RWPE2 (cell line): Measurements from ENCODE around the gene MAPT.

Experiments
- ATAC-seq: fragments of 200-7000 bp; cut with Tn5 transposase; 3 replicates; pipeline ENCODE4 v1.9.1; 2021; ENCODE audit warnings: low read depth
- DNase-seq: peaks from one replicate; pipeline ENCODE4 v3.0.0-alpha.2; 2020; ENCODE audit warnings: low spot score
- H3K27ac ChIP-seq: fragments of 450-650 bp; 2 replicates; pipeline ENCODE4 v1.5.1; 2017; ENCODE audit warnings: mild to moderate bottlenecking; ENCODE audit not compliant: poor library complexity, severe bottlenecking
- H3K27me3 ChIP-seq: fragments of 250-450 bp; sonication (Bioruptor Pico); 2 replicates; pipeline ENCODE4 v1.5.1; 2021; ENCODE audit warnings: mild to moderate bottlenecking, moderate library complexity; ENCODE audit not compliant: insufficient read depth, poor library complexity, severe bottlenecking
- H3K36me3 ChIP-seq: fragments of 250-450 bp; sonication (Bioruptor Pico); 2 replicates; pipeline ENCODE4 v1.5.1; 2020; ENCODE audit warnings: low read depth, mild to moderate bottlenecking, moderate library complexity
- H3K4me1 ChIP-seq: fragments of 250-450 bp; sonication (Bioruptor Pico); 2 replicates; pipeline ENCODE4 v1.5.1; 2021; ENCODE audit warnings: mild to moderate bottlenecking, moderate library complexity; ENCODE audit not compliant: insufficient read depth, poor library complexity, severe bottlenecking
- H3K4me3 ChIP-seq: fragments of 250-450 bp; sonication (Bioruptor Pico); 2 replicates; pipeline ENCODE4 v1.5.1; 2021; ENCODE audit warnings: mild to moderate bottlenecking, moderate library complexity; ENCODE audit not compliant: severe bottlenecking
- H3K9me3 ChIP-seq: fragments of 250-450 bp; sonication (Bioruptor Pico); 2 replicates; pipeline ENCODE4 v1.5.1; 2021; ENCODE audit warnings: mild to moderate bottlenecking, moderate library complexity; ENCODE audit not compliant: severe bottlenecking
- TF ChIP-seq, protein P1 (sequence below): fragments of 450-650 bp; IDR thresholded peaks from one replicate; pipeline ENCODE4 v1.5.1; 2017; ENCODE audit warnings: mild to moderate bottlenecking, moderate library complexity; ENCODE audit not compliant: poor library complexity, severe bottlenecking

MAPT gene

DNA sequence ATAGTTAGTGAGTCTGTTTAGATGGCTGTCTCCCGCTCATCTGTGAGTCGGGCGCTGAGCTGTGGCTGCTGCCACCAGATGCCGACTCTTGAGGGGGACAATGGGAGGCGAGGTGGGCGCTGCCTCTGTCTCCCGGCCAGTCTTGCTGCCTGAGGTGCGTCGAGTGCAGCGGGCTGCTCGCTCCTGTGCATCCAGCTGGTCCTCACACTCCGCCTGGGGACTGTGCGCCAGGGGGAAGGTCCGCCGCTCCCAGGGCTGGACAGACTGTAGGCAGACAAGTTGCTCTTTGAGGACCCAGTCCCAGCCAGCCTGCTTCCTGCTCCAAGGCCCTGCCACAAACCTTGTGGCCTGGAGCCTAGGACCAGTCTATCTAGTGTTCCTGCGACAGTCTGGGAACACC lies 137.1 kb downstream of the MAPT start:
- Histone ChIP-seq H3K4me1 (no peaks in the 10 kb centered on the region), H3K36me3 (peaks cover 80% of the 10 kb centered on the region), H3K9me3 (no peaks in the 10 kb centered on the region), H3K4me3 (no peak overlapping the region), H3K27me3 (no peaks in the 10 kb centered on the region), H3K27ac (no peak overlapping the region)
- peak; percentile 53 for DNase-seq
- ATAC-seq, result no peak
- TF ChIP-seq, protein P1, sequence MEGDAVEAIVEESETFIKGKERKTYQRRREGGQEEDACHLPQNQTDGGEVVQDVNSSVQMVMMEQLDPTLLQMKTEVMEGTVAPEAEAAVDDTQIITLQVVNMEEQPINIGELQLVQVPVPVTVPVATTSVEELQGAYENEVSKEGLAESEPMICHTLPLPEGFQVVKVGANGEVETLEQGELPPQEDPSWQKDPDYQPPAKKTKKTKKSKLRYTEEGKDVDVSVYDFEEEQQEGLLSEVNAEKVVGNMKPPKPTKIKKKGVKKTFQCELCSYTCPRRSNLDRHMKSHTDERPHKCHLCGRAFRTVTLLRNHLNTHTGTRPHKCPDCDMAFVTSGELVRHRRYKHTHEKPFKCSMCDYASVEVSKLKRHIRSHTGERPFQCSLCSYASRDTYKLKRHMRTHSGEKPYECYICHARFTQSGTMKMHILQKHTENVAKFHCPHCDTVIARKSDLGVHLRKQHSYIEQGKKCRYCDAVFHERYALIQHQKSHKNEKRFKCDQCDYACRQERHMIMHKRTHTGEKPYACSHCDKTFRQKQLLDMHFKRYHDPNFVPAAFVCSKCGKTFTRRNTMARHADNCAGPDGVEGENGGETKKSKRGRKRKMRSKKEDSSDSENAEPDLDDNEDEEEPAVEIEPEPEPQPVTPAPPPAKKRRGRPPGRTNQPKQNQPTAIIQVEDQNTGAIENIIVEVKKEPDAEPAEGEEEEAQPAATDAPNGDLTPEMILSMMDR, result no peak

DNA sequence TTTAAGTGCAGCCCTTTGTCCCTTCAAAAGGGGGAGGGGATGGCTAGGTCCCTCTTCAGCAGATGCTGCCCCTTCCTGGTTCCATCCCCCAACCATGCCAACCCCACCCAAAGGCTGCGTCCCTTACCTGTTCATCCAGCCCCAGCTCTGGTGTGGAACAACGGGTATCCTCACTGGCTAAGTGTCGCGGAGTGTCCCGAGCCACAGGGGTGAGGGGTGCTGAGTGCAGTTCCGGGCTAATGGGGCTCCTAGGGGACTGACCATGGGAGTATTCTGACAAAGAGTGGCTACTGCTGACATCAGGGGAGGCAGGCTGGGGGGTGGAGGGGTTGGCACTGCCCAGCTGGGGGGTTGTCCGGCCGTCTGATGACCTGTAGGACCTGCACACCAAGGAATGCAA lies 137.6 kb downstream of the MAPT start:
- H3K27me3 ChIP-seq, result no peaks in the 10 kb centered on the region
- H3K36me3 ChIP-seq, result peaks cover 85% of the 10 kb centered on the region
- TF ChIP-seq, protein P1, result no peak
- H3K4me3 ChIP-seq, result no peak overlapping the region
- no peaks in the 10 kb centered on the region for H3K9me3 ChIP-seq
- no peak for ATAC-seq
- H3K4me1 ChIP-seq, result no peaks in the 10 kb centered on the region
- H3K27ac ChIP-seq, result no peak overlapping the region
- no peak for DNase-seq

DNA sequence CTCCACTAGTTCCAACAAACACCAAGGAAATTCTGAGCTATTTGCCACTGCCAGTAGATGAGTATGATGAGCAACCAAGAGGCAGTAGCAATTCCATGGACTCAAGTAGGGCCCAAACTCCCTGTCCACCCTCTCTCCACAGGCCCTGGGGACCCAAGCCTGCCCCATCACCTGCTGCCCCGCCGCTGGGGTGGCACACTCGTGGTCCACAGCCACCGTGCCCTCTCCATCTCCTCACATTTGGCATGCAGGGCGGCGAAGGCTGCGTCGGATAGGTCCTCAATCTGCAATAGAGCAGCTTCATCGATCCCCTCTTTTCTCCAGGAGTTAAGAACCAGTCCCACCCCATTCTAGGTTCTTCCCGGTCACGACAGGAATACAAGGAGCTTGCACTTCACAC lies 138.6 kb downstream of the MAPT start:
- no peaks in the 10 kb centered on the region for H3K9me3 ChIP-seq
- TF ChIP-seq, protein P1, result no peak
- DNase-seq (no peak), ATAC-seq (no peak)
- H3K27me3 ChIP-seq, result no peaks in the 10 kb centered on the region
- H3K4me1 ChIP-seq, result no peaks in the 10 kb centered on the region
- peaks cover 91% of the 10 kb centered on the region for H3K36me3 ChIP-seq
- no peak overlapping the region for H3K4me3 ChIP-seq
- H3K27ac ChIP-seq, result no peak overlapping the region

DNA sequence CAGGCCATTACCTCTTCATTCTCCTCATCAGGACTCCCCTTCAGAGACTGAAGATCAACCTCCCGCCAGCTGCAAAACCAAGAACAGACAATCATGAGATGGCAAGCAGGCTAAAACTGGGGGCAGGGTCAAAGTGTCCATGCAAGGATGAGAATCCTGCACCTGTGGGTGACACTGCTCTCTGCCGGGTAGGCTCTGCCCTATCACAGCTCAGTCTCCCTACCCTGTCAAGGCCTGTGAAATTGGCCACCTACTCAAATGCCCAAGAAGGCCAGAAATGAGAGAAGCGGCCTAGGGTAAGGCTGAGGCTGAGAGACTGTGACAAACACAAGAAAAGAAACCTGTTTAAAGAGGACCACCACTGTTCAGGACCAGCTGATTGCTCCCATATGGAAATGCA lies 139.0 kb downstream of the MAPT start:
- Histone ChIP-seq H3K4me1 (no peaks in the 10 kb centered on the region), H3K36me3 (peaks cover 92% of the 10 kb centered on the region), H3K27me3 (no peaks in the 10 kb centered on the region), H3K4me3 (no peak overlapping the region), H3K9me3 (no peaks in the 10 kb centered on the region), H3K27ac (no peak overlapping the region)
- DNase-seq (no peak), ATAC-seq (no peak)
- TF ChIP-seq, protein P1, result no peak

DNA sequence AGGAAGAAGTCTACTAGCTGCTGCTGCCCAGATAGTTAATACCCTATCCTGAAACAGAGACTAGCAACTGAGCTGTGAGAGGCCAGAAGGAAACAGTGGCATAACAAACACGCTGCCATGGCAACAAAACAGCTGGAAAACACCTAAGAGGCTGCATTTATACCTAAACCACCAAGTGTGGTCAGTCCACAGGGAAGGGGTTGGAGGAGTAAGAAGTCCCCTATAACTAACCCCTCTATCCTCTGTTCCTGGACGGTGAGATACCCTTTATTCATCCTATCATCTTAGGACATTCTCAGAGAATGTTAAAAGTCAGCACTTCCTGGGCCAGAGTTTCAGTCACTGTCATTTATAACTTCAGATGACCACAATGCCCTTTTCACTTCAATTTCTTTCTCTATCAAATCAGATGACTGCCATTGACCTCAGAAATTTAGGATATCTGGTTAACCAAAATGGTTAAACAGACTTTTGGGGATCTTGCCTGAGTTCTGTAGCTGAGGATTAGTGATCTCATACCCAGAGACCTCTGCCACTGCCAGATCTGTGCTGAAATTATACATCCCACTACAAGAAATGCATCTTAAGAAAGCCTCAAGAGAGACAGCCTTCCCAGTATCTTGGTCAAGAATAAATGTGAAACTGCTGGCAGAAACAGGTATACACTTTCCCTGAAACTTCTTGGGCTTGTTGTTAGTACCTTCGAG lies 140.9 kb downstream of the MAPT start:
- TF ChIP-seq, protein P1, result no peak
- no peak for DNase-seq
- H3K27ac ChIP-seq, result no peak overlapping the region
- no peaks in the 10 kb centered on the region for H3K9me3 ChIP-seq
- no peaks in the 10 kb centered on the region for H3K4me1 ChIP-seq
- H3K27me3 ChIP-seq, result no peaks in the 10 kb centered on the region
- H3K36me3 ChIP-seq, result peaks cover 99% of the 10 kb centered on the region
- ATAC-seq, result no peak
- no peak overlapping the region for H3K4me3 ChIP-seq
